Testis (tissue), 2 donors: ENCODE results near the gene BRAP.

Experiments used
- CTCF ChIP-seq, 3 experiments: fragments of 450-650 bp in 2 of 3; fragments of 200-600 bp in 1 of 3; sonication (generic) in 1 of 3; IDR thresholded peaks; one replicate each; pipeline ENCODE4 v1.5.1; 2016 to 2019; ENCODE audit warnings: antibody characterized with exemption in 3 of 3, mild to moderate bottlenecking in 2 of 3, moderate library complexity in 1 of 3
- POLR2A ChIP-seq: fragments of 450-650 bp; IDR thresholded peaks from one replicate; pipeline ENCODE4 v1.6.1; 2017; ENCODE audit warnings: antibody characterized with exemption, mild to moderate bottlenecking, moderate library complexity

GRCh38 chr12:111705672-111706071, 19.9 kb upstream of the BRAP start:
- TF ChIP-seq CTCF (IDR thresholded peaks at IDR 0.05) (no peak), POLR2A (no peak)
